ENCODE results near the gene SLC46A1.

DNA sequence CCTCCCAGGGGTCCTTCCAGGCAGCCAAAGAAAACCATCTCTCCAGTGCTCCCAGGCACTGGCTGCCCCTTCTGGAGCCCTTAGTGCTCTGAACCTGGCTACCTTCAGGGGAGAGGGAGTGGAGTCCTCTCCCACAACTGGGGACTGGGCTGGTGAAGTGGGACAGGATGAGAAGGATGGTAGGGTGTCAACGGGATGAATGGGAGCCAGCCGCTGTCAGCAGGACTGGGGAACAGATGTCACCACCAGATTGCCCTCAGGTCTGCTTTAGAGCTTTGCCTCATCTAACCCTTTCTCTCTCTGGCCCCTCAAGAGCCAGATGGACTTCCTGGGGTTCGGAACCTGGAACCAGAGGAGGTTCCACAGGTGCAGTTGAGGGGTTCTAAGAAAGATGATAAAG, 40.5 kb downstream of the SLC46A1 start:
- TF ChIP-seq, protein P1, sequence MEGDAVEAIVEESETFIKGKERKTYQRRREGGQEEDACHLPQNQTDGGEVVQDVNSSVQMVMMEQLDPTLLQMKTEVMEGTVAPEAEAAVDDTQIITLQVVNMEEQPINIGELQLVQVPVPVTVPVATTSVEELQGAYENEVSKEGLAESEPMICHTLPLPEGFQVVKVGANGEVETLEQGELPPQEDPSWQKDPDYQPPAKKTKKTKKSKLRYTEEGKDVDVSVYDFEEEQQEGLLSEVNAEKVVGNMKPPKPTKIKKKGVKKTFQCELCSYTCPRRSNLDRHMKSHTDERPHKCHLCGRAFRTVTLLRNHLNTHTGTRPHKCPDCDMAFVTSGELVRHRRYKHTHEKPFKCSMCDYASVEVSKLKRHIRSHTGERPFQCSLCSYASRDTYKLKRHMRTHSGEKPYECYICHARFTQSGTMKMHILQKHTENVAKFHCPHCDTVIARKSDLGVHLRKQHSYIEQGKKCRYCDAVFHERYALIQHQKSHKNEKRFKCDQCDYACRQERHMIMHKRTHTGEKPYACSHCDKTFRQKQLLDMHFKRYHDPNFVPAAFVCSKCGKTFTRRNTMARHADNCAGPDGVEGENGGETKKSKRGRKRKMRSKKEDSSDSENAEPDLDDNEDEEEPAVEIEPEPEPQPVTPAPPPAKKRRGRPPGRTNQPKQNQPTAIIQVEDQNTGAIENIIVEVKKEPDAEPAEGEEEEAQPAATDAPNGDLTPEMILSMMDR (IDR thresholded peaks at IDR 0.05; ENCODE audit: poor library complexity, severe bottlenecking), result no peak
- TF ChIP-seq RAD21 (conservative IDR thresholded peaks at IDR 0.05), result no peak
- no peak for TF ChIP-seq EZH2 (IDR thresholded peaks at IDR 0.05; ENCODE audit: borderline replicate concordance, insufficient read depth, low read length, poor library complexity, severe bottlenecking)
